ENCODE data around the gene PNMA6F. TPM values are rescaled to one million over a fixed set of nuclear protein-coding genes. Genes with fewer than 3 reads are reported as not detected.

PNMA6F gene
- total RNA-seq, 2 experiments from 2014 or later: not detected

- H3K36me3 Mint-ChIP-seq (ENCODE audit: low read depth): peaks cover 26% of the 10 kb centered on the region
- ATAC-seq: no peak
- no peak for DNase-seq
- intact Hi-C loops (cut with DNase I, micrococcal nuclease): no loop called here
- peaks cover 3% of the 10 kb centered on the region for H3K4me1 Mint-ChIP-seq
- ChIA-PET POLR2A (no interaction called here), CTCF (interaction anchor here (0.6 kb wide), 2 partner anchors 46 to 1247 kb away, joined by 3 read pairs; no protein-coding TSS in a partner anchor)
- no peaks in the 10 kb centered on the region for H3K27me3 Mint-ChIP-seq
- no peaks in the 10 kb centered on the region for H3K9me3 Mint-ChIP-seq (ENCODE audit: low read depth)
- no peak overlapping the region for H3K27ac Mint-ChIP-seq
- no peak overlapping the region for H3K4me3 Mint-ChIP-seq
Measured at GRCh38 chrX:153349952-153350351, 28.4 kb upstream of the PNMA6F start.

- ChIA-PET CTCF (interaction anchor here (1.0 kb wide), 1 partner anchor 159 kb away, joined by 5 read pairs; no protein-coding TSS in a partner anchor), POLR2A (no interaction called here)
- H3K27me3 Mint-ChIP-seq: no peaks in the 10 kb centered on the region
- intact Hi-C loops (cut with DNase I, micrococcal nuclease): no loop called here
- H3K27ac Mint-ChIP-seq: no peak overlapping the region
- ATAC-seq: no peak
- peaks cover 38% of the 10 kb centered on the region for H3K36me3 Mint-ChIP-seq (ENCODE audit: low read depth)
- H3K9me3 Mint-ChIP-seq (ENCODE audit: low read depth): no peaks in the 10 kb centered on the region
- peaks cover 11% of the 10 kb centered on the region for H3K4me1 Mint-ChIP-seq
- no peak for DNase-seq
- H3K4me3 Mint-ChIP-seq: no peak overlapping the region
Measured at GRCh38 chrX:153348421-153348820, 26.9 kb upstream of the PNMA6F start.

GRCh38 chrX:153347530-153347929 lies 26.0 kb upstream of the PNMA6F start:
- Mint-ChIP-seq H3K27ac (no peak overlapping the region), H3K36me3 (ENCODE audit: low read depth) (peaks cover 38% of the 10 kb centered on the region), H3K27me3 (no peaks in the 10 kb centered on the region), H3K4me1 (peaks cover 20% of the 10 kb centered on the region), H3K4me3 (no peak overlapping the region), H3K9me3 (ENCODE audit: low read depth) (no peaks in the 10 kb centered on the region)
- ChIA-PET CTCF (no interaction called here), POLR2A (no interaction called here)
- DNase-seq (no peak), ATAC-seq (no peak)
- intact Hi-C loops (cut with DNase I, micrococcal nuclease): no loop called here

GRCh38 chrX:153343674-153344073 lies 22.1 kb upstream of the PNMA6F start:
- H3K4me1 Mint-ChIP-seq: peaks cover 53% of the 10 kb centered on the region
- intact Hi-C loops (cut with DNase I, micrococcal nuclease): no loop called here
- peaks cover 55% of the 10 kb centered on the region for H3K36me3 Mint-ChIP-seq (ENCODE audit: low read depth)
- ChIA-PET CTCF (interaction anchor here (0.6 kb wide), 1 partner anchor 194 kb away, joined by 3 read pairs; no protein-coding TSS in a partner anchor), POLR2A (no interaction called here)
- H3K27ac Mint-ChIP-seq: peak overlapping the region; percentile 74
- H3K9me3 Mint-ChIP-seq (ENCODE audit: low read depth): peaks cover 2% of the 10 kb centered on the region
- ATAC-seq (no peak), DNase-seq (no peak)
- no peaks in the 10 kb centered on the region for H3K27me3 Mint-ChIP-seq
- no peak overlapping the region for H3K4me3 Mint-ChIP-seq

GRCh38 chrX:153342762-153343558 lies 21.4 kb upstream of the PNMA6F start:
- Mint-ChIP-seq H3K27ac (peak overlapping the region; percentile 74), H3K4me1 (peaks cover 57% of the 10 kb centered on the region), H3K27me3 (no peaks in the 10 kb centered on the region), H3K9me3 (ENCODE audit: low read depth) (peaks cover 2% of the 10 kb centered on the region), H3K4me3 (no peak overlapping the region), H3K36me3 (ENCODE audit: low read depth) (peaks cover 59% of the 10 kb centered on the region)
- CTCF ChIA-PET: interaction anchor here (0.6 kb wide), 1 partner anchor 452 kb away, joined by 3 read pairs; the partner anchor contains the start of gene SSR4
- intact Hi-C loops (cut with DNase I, micrococcal nuclease): no loop called here
- POLR2A ChIA-PET: no interaction called here
- ATAC-seq: peak; percentile 59
- DNase-seq: no peak

GRCh38 chrX:153340111-153340510 lies 18.5 kb upstream of the PNMA6F start:
- intact Hi-C loops (cut with DNase I, micrococcal nuclease): no loop called here
- no peaks in the 10 kb centered on the region for H3K27me3 Mint-ChIP-seq
- peaks cover 64% of the 10 kb centered on the region for H3K36me3 Mint-ChIP-seq (ENCODE audit: low read depth)
- DNase-seq (no peak), ATAC-seq (no peak)
- H3K27ac Mint-ChIP-seq: peak overlapping the region; percentile 13
- POLR2A ChIA-PET: no interaction called here
- CTCF ChIA-PET: no interaction called here
- peaks cover 2% of the 10 kb centered on the region for H3K9me3 Mint-ChIP-seq (ENCODE audit: low read depth)
- peaks cover 84% of the 10 kb centered on the region for H3K4me1 Mint-ChIP-seq
- H3K4me3 Mint-ChIP-seq: no peak overlapping the region

GRCh38 chrX:153339662-153340061 lies 18.1 kb upstream of the PNMA6F start:
- ChIA-PET POLR2A (no interaction called here), CTCF (no interaction called here)
- Mint-ChIP-seq H3K4me1 (peaks cover 86% of the 10 kb centered on the region), H3K27me3 (no peaks in the 10 kb centered on the region), H3K27ac (no peak overlapping the region), H3K4me3 (no peak overlapping the region), H3K9me3 (ENCODE audit: low read depth) (peaks cover 2% of the 10 kb centered on the region), H3K36me3 (ENCODE audit: low read depth) (peaks cover 60% of the 10 kb centered on the region)
- intact Hi-C loops (cut with DNase I, micrococcal nuclease): loop anchor here in 1 of 2 experiments (10.0 kb wide), 1 partner anchor 745 kb away; no protein-coding TSS in a partner anchor
- ATAC-seq: no peak
- DNase-seq: no peak

- no peak for ATAC-seq
- H3K27ac Mint-ChIP-seq: peak overlapping the region; percentile 76
- peaks cover 83% of the 10 kb centered on the region for H3K4me1 Mint-ChIP-seq
- H3K4me3 Mint-ChIP-seq: no peak overlapping the region
- peak; percentile 8 for DNase-seq
- H3K27me3 Mint-ChIP-seq: no peaks in the 10 kb centered on the region
- H3K36me3 Mint-ChIP-seq (ENCODE audit: low read depth): peaks cover 53% of the 10 kb centered on the region
- ChIA-PET POLR2A (no interaction called here), CTCF (no interaction called here)
- intact Hi-C loops (cut with DNase I, micrococcal nuclease): loop anchor here in 1 of 2 experiments (10.0 kb wide), 1 partner anchor 746 kb away; no protein-coding TSS in a partner anchor
- peaks cover 2% of the 10 kb centered on the region for H3K9me3 Mint-ChIP-seq (ENCODE audit: low read depth)
Measured at GRCh38 chrX:153338836-153339235, 17.3 kb upstream of the PNMA6F start.

GRCh38 chrX:153336988-153337387 lies 15.4 kb upstream of the PNMA6F start:
- Mint-ChIP-seq H3K9me3 (ENCODE audit: low read depth) (peaks cover 2% of the 10 kb centered on the region), H3K4me1 (peaks cover 69% of the 10 kb centered on the region), H3K36me3 (ENCODE audit: low read depth) (peaks cover 48% of the 10 kb centered on the region), H3K27ac (peak overlapping the region; percentile 55), H3K27me3 (no peaks in the 10 kb centered on the region), H3K4me3 (no peak overlapping the region)
- ATAC-seq (no peak), DNase-seq (no peak)
- POLR2A ChIA-PET: no interaction called here
- intact Hi-C loops (cut with DNase I, micrococcal nuclease): loop anchor here in 1 of 2 experiments (10.0 kb wide), 1 partner anchor 748 kb away; no protein-coding TSS in a partner anchor
- CTCF ChIA-PET: no interaction called here

GRCh38 chrX:153336121-153336894 lies 14.7 kb upstream of the PNMA6F start:
- Mint-ChIP-seq H3K27ac (peak overlapping the region; percentile 81), H3K27me3 (no peaks in the 10 kb centered on the region), H3K4me3 (peak overlapping the region; percentile 80), H3K9me3 (ENCODE audit: low read depth) (peaks cover 2% of the 10 kb centered on the region), H3K4me1 (peaks cover 62% of the 10 kb centered on the region), H3K36me3 (ENCODE audit: low read depth) (peaks cover 41% of the 10 kb centered on the region)
- ChIA-PET POLR2A (no interaction called here), CTCF (no interaction called here)
- peak; percentile 32 for ATAC-seq
- DNase-seq: peak; percentile 10
- intact Hi-C loops (cut with DNase I, micrococcal nuclease): loop anchor here in 1 of 2 experiments (10.0 kb wide), 1 partner anchor 748 kb away; no protein-coding TSS in a partner anchor

- ATAC-seq (no peak), DNase-seq (no peak)
- intact Hi-C loops (cut with DNase I, micrococcal nuclease): loop anchor here (1.0 to 10.0 kb wide), 7 partner anchors 136 to 1937 kb away; partner anchors contain the start of genes CCNQ (in 1 of the 2), HAUS7 (in 1 of the 2) and VMA21 (in 1 of the 2)
- Mint-ChIP-seq H3K4me1 (peaks cover 50% of the 10 kb centered on the region), H3K9me3 (ENCODE audit: low read depth) (no peaks in the 10 kb centered on the region), H3K36me3 (ENCODE audit: low read depth) (peaks cover 29% of the 10 kb centered on the region), H3K27ac (peak overlapping the region; percentile 75), H3K4me3 (peak overlapping the region; percentile 80), H3K27me3 (no peaks in the 10 kb centered on the region)
- CTCF ChIA-PET: interaction anchor here (0.6 kb wide), 1 partner anchor 83 kb away, joined by 3 read pairs; no protein-coding TSS in a partner anchor
- POLR2A ChIA-PET: no interaction called here
Measured at GRCh38 chrX:153334654-153335295, 13.2 kb upstream of the PNMA6F start.
